ENCODE results near the gene XYLT2.

DNA sequence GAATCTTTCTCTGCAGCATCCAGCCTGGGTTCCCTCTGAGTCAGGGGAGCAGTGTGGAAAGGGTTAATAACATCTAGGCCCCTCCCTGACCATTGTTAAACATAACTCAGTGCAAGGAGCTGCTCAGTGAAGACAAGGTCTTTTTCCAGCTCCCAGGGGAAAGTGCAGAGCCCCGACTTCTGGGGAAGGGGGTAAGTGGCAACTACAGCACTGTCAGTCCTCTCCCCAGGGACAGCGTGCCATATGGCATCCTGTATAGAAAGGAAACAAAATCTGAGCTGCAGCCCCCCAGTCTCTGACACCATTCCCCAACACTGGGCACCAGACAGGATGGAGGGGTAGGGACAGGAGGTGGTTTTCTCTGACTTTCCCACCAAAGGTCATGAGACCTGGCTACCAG lies 19.2 kb downstream of the XYLT2 start:
- TF ChIP-seq POLR2A (IDR thresholded peaks at IDR 0.05): no peak
- TF ChIP-seq, protein P1, sequence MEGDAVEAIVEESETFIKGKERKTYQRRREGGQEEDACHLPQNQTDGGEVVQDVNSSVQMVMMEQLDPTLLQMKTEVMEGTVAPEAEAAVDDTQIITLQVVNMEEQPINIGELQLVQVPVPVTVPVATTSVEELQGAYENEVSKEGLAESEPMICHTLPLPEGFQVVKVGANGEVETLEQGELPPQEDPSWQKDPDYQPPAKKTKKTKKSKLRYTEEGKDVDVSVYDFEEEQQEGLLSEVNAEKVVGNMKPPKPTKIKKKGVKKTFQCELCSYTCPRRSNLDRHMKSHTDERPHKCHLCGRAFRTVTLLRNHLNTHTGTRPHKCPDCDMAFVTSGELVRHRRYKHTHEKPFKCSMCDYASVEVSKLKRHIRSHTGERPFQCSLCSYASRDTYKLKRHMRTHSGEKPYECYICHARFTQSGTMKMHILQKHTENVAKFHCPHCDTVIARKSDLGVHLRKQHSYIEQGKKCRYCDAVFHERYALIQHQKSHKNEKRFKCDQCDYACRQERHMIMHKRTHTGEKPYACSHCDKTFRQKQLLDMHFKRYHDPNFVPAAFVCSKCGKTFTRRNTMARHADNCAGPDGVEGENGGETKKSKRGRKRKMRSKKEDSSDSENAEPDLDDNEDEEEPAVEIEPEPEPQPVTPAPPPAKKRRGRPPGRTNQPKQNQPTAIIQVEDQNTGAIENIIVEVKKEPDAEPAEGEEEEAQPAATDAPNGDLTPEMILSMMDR (IDR thresholded peaks at IDR 0.05): no peak

Measured in right lobe of liver (tissue), 4 donors.